Measurements from ENCODE around the gene ZNF500. TPM values are rescaled to one million over a fixed set of nuclear protein-coding genes. Genes with fewer than 3 reads are reported as not detected.
"Not testable (repeated sequence)": the region's sequence is repeated elsewhere in the genome, so short reads cannot be mapped to it uniquely, and the experiment has no call there.

ZNF500 gene
- total and polyA plus RNA-seq, 2 donors (not counting 3 experiments of a cell fraction or from before 2014, with no cell fraction given): 8.6 to 13.5 TPM

- H3K4me2 ChIP-seq (ENCODE audit: insufficient read depth, low read length); H3K4me1 ChIP-seq (ENCODE audit: control insufficient read depth, extremely low read depth, insufficient read depth, low read length); POLR2A ChIA-PET; H3K27ac ChIP-seq (ENCODE audit: insufficient read depth, low read depth, low read length); intact Hi-C loops (cut with micrococcal nuclease); FAIRE-seq; H3K27me3 ChIP-seq (ENCODE audit: control insufficient read depth in 2 of 2, insufficient read depth in 2 of 2, low read length in 2 of 2); dilution Hi-C loops (cut with MboI; ENCODE audit: extremely low pct_ligation_motif_present, low sequenced_read_pairs); H3K36me3 ChIP-seq (ENCODE audit: control insufficient read depth in 2 of 2, extremely low read depth in 1 of 2, insufficient read depth in 2 of 2, low read length in 2 of 2); H3K9ac ChIP-seq (replicated peaks; ENCODE audit: extremely low read depth, insufficient read depth, low read length); H3K9me1 ChIP-seq (replicated peaks; ENCODE audit: control insufficient read depth, extremely low read depth, insufficient read depth, low read length); CTCF ChIA-PET; H3K79me2 ChIP-seq (ENCODE audit: control insufficient read depth, insufficient read depth, low read length); H4K20me1 ChIP-seq (replicated peaks; ENCODE audit: control insufficient read depth, extremely low read depth, insufficient read depth, low read length); BruUV-seq (replicated peaks); H3K9me3 ChIP-seq (replicated peaks; ENCODE audit: control insufficient read depth, insufficient read depth, low read length); H2AFZ ChIP-seq (ENCODE audit: low read depth, low read length); DNase-seq (ENCODE audit: low read depth, low spot score); H3K4me3 ChIP-seq (replicated peaks in 1 of 3; ENCODE audit: insufficient read depth in 1 of 3, low read depth in 1 of 3, low read length in 3 of 3): not testable (repeated sequence)
Observed at GRCh38 chr16:4738370-4738769, 28.6 kb downstream of the ZNF500 start.

DNA sequence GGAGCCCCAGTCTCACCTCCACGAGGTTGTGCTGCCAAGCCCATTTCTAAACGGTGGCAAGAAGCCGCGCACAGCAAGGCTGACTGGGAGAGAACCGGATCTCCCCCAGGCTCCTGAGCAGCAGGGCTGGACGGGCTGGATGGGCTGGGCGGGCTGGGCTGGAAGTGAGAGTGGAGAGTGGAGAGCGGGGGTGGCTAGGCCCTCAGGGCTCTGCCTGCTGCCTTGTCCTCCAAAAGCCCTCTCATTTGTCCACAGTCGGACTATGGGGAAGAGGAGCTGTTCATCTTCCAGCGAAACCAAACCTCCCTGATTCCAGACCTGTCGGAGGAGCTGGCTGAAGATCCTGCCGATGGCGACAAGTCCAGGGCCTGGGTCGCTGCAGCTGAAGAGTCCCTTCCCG is 29.4 kb downstream of the ZNF500 start:
- BruUV-seq (replicated peaks): no TSS peak
- no peak for FAIRE-seq
- peaks cover 3% of the 10 kb centered on the region for H3K79me2 ChIP-seq (ENCODE audit: control insufficient read depth, insufficient read depth, low read length)
- no peaks in the 10 kb centered on the region for H3K9me1 ChIP-seq (replicated peaks; ENCODE audit: control insufficient read depth, extremely low read depth, insufficient read depth, low read length)
- no peak overlapping the region for H3K9ac ChIP-seq (replicated peaks; ENCODE audit: extremely low read depth, insufficient read depth, low read length)
- peaks cover 5% of the 10 kb centered on the region for H3K4me1 ChIP-seq (ENCODE audit: control insufficient read depth, extremely low read depth, insufficient read depth, low read length)
- no peak for DNase-seq (ENCODE audit: low read depth, low spot score)
- no peak overlapping the region for H2AFZ ChIP-seq (ENCODE audit: low read depth, low read length)
- no peaks in the 10 kb centered on the region for H3K36me3 ChIP-seq (ENCODE audit: control insufficient read depth in 2 of 2, extremely low read depth in 1 of 2, insufficient read depth in 2 of 2, low read length in 2 of 2)
- CTCF ChIA-PET: no interaction called here
- no peaks in the 10 kb centered on the region for H4K20me1 ChIP-seq (replicated peaks; ENCODE audit: control insufficient read depth, extremely low read depth, insufficient read depth, low read length)
- no peaks in the 10 kb centered on the region for H3K27me3 ChIP-seq (ENCODE audit: control insufficient read depth in 2 of 2, insufficient read depth in 2 of 2, low read length in 2 of 2)
- no peak overlapping the region for H3K4me3 ChIP-seq (replicated peaks in 1 of 3; ENCODE audit: insufficient read depth in 1 of 3, low read depth in 1 of 3, low read length in 3 of 3)
- no peak overlapping the region for H3K4me2 ChIP-seq (ENCODE audit: insufficient read depth, low read length)
- H3K27ac ChIP-seq (ENCODE audit: insufficient read depth, low read depth, low read length): no peak overlapping the region
- no peaks in the 10 kb centered on the region for H3K9me3 ChIP-seq (replicated peaks; ENCODE audit: control insufficient read depth, insufficient read depth, low read length)
- TF ChIP-seq, protein P1, sequence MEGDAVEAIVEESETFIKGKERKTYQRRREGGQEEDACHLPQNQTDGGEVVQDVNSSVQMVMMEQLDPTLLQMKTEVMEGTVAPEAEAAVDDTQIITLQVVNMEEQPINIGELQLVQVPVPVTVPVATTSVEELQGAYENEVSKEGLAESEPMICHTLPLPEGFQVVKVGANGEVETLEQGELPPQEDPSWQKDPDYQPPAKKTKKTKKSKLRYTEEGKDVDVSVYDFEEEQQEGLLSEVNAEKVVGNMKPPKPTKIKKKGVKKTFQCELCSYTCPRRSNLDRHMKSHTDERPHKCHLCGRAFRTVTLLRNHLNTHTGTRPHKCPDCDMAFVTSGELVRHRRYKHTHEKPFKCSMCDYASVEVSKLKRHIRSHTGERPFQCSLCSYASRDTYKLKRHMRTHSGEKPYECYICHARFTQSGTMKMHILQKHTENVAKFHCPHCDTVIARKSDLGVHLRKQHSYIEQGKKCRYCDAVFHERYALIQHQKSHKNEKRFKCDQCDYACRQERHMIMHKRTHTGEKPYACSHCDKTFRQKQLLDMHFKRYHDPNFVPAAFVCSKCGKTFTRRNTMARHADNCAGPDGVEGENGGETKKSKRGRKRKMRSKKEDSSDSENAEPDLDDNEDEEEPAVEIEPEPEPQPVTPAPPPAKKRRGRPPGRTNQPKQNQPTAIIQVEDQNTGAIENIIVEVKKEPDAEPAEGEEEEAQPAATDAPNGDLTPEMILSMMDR (IDR thresholded peaks at IDR 0.05; ENCODE audit: extremely low read depth in 1 of 2, insufficient read depth in 1 of 2, low read depth in 1 of 2, low read length in 2 of 2): no peak
- TF ChIP-seq MAX (IDR thresholded peaks at IDR 0.05; ENCODE audit: insufficient read depth, insufficient read length) (no peak), POLR2AphosphoS5 (IDR thresholded peaks at IDR 0.05; ENCODE audit: insufficient read depth, low read depth, low read length) (no peak), MYC (IDR thresholded peaks at IDR 0.05; ENCODE audit: low read depth, low read length) (no peak), EZH2 (IDR thresholded peaks at IDR 0.05; ENCODE audit: borderline replicate concordance, low read depth, low read length, severe bottlenecking) (no peak)
- intact Hi-C loops (cut with micrococcal nuclease): no loop called here
- POLR2A ChIA-PET: no interaction called here
- dilution Hi-C loops (cut with MboI; ENCODE audit: extremely low pct_ligation_motif_present, low sequenced_read_pairs): no loop called here
